ENCODE measurements around the gene ZNF224.
A peak's percentile ranks its signal among the peaks of the same experiment; 100 is the strongest.
"Not testable (repeated sequence)": the region's sequence is repeated elsewhere in the genome, so short reads cannot be mapped to it uniquely, and the experiment has no call there.

Gene ZNF224

GRCh38 chr19:44093931-44094765, at the start of gene ZNF224:
Gene ZNF224 (plus strand): TSS chr19:44094361. CDS start chr19:44097874, 3,513 bp downstream.
- DNase-seq (ENCODE audit: low read depth): peak; percentile 70

DNA sequence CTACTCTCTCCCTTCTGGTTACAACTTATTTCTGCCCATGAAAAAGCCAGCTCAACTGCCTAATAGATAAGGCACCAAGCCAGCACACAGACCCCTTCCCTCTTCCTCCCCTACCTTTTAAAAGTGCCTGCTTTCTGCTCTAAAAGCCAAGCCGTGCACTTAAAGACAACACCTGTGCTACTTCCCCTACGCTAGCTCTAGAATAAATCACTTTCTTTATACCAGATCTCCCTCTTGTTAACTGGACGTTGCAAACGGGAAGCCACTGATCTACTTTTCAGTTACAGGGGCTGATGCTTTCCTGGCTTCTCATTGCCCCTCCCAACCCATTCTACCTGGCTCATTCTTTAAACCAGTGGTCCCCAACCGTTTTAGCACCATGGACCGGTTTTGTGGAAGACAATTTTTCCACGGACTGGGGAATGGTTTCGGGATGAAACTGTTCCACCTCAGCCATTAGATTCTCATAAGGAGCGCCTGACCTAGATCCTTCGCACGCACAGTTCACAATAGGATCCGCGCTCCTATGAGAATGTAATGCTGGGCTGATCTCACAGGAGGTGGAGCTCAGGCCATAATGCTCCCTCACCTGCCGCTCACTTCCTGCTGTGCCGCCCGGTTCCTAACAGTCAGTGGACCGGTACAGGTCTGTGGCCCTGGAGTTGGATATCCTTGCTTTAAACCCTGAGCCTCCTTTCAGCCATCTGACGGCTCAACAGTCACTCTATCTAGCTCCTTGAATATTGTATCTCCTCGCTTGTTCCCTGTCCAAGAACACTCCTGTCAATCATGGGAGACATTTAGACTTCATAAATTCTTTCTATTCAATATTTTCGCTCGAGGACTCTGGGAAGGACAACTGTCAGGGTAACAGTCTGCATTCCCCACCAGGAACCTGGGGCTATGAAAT, 43.2 kb upstream of the ZNF224 start:
- no peak for DNase-seq (ENCODE audit: low read depth)

- DNase-seq (ENCODE audit: low read depth): peak; percentile 56
Measured at GRCh38 chr19:44051650-44052402, 42.3 kb upstream of the ZNF224 start, which contains the start of gene ZNF223. Gene ZNF223 (plus strand): TSS chr19:44052036. CDS start chr19:44055177, 3,141 bp downstream.

- DNase-seq (ENCODE audit: low read depth): no peak
Measured at GRCh38 chr19:44055870-44056269, 38.3 kb upstream of the ZNF224 start.

DNA sequence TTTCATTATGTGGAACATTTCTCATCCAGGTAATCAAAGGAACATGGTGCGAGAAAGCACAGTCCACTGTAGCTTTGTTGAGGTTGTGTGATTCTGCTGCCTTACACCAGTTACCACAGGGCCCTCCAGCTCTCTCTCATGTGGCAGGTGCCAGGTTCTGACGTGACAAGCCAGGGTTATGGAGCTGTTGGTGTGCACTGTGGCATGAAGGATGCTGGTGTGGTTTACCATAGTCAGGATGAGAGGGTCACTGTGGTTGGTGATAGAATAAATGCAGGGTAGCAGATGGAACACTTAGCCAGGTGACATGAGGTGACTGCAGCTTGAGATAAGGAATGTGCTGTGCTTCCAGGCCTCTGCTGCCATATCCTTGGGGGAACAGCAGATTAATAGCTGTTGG, 34.9 kb upstream of the ZNF224 start:
- DNase-seq (ENCODE audit: low read depth): no peak

DNA sequence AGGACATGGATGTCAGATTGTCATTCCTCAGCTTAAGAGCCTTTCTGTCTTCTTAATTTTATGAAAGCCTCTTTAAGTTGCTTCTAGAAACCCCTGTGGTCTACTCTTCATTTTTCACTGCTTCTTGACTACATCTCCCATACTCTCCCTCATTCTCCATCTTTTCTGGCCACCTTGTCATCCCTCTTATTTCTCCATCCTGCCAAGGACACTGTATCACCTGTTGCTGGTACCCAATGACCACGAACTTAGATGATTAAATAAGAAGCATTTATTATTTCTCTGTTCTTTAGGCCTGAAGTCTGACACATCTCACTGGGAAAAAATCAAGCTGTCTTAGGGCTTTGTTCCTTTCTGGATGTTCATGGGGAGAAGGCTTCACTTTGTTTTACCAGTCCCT, 33.1 kb upstream of the ZNF224 start:
- no peak for DNase-seq (ENCODE audit: low read depth)

DNA sequence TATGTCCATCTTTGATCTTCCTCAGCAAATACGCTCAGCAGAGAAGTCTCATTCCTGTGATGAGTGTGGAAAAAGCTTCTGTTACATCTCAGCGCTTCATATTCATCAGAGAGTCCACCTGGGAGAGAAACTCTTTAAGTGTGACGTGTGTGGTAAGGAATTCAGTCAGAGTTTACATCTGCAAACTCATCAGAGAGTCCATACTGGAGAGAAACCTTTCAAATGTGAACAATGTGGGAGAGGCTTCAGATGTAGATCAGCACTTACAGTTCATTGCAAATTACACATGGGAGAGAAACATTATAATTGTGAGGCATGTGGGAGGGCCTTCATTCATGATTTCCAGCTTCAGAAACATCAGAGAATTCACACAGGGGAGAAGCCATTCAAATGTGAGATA, 27.9 kb upstream of the ZNF224 start:
- DNase-seq (ENCODE audit: low read depth): no peak

GRCh38 chr19:44069415-44069814, 24.7 kb upstream of the ZNF224 start:
- DNase-seq (ENCODE audit: low read depth): no peak

DNA sequence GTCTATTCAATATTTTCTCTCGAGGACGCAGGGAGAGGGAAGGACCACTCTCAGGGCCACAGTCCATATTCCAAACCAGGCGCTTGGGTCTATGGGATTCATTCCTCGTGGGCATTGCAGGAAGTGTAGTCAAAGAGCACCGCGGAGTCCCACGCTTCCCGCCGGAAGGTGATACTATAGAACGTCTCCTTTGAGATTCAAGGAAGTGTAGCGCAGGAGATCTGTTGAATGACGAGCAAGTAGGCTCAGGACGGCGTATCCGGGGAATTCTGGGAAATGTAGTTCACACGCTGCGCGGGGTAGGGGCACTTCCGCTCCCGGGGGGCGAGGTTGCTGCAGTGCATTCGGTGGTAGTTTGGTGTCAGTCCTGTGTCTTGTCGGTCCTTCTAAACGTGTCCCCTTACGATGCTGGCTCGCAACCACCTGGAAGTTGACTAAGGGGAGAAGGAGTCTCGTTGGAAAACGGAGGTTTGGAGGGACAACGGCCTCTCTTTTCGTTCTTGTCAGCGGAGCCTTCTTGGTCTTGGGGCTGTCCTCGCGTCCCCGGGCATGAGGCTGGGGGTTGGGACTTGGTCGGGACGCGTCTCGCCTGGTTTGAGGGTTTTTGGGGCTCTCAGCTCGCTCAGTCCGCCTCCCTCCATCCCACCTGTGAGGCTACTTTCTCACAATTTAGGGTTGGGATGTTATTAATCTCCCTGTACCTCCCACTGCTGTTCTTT, 22.2 kb upstream of the ZNF224 start, which contains the start of gene ZNF284:
Gene ZNF284, plus strand, starts transcription at position 336 of the 719 bp plus-strand sequence. CDS start 4,231 bp downstream, outside the sequence.
- DNase-seq (ENCODE audit: low read depth): peak; percentile 72

GRCh38 chr19:44072543-44073401, 21.4 kb upstream of the ZNF224 start:
- DNase-seq (ENCODE audit: low read depth): no peak

DNA sequence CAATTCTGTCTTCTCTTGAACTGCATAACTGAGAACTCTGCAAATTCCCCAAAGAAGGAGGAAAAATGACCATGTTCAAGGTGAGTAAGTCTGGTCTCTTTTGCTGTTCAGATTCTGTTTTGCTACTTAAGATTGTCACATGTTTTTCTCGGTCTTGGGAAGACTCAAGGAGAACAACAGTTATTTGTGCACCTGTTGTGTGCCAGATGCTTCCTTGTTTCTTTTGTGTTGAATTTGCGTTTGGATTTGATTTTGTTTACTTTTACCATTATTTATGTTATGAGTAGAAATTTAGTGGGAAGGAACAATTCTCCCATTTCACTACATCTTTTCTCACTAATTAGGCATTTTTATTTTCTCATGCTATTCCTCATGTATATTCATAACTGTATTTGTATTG, 17.8 kb upstream of the ZNF224 start:
- DNase-seq (ENCODE audit: low read depth): no peak

GRCh38 chr19:44092108-44092507, 2.1 kb upstream of the ZNF224 start:
- no peak for DNase-seq (ENCODE audit: low read depth)

DNA sequence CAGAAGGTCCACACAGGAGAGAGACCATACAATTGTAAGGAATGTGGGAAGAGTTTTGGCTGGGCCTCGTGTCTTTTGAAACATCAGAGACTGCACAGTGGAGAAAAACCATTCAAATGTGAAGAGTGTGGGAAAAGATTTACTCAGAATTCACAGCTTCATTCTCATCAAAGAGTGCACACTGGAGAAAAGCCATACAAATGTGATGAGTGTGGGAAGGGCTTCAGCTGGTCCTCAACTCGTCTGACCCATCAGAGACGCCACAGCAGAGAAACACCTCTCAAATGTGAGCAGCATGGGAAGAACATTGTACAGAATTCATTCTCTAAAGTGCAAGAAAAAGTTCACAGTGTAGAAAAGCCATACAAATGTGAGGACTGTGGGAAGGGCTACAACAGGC, 13.6 kb downstream of the ZNF224 start:
- no peak for DNase-seq (ENCODE audit: low read depth)

- no peak for DNase-seq (ENCODE audit: low read depth)
Measured at GRCh38 chr19:44109458-44109857, 15.3 kb downstream of the ZNF224 start.

GRCh38 chr19:44111910-44112463, 17.8 kb downstream of the ZNF224 start:
- DNase-seq (ENCODE audit: low read depth): no peak

GRCh38 chr19:44112802-44113137, 18.6 kb downstream of the ZNF224 start:
- DNase-seq (ENCODE audit: low read depth): no peak

DNA sequence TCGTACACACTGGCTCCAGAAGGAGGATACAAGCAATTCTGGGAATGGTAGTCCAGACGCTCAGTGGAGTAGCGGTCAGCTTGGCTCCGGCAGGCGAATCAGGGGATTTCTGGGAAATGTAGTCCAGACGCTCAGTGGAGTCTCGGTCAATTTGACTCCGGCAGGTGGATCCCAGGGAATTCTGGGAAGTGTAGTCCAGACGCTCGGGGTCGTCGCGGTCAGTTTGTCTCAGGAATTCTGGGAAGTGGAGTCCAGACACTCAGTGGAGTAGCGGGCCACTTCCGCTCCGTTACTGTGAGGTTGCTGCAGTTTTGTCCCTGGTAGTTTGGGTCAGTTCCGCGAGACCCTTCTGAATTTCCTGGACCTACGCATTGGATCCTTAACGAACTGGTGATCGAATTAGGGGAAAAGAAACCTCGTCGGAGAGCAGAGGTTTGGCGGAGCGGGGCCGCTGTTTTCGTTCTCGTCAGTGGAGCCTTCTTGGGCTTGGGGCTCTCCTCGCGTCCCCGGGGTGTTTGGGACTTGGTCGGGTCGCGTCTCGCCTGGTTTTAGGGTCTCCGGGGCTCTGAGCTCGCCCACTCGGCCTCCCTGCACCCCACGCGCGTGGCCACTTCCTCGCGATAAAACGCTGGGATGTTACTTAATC, 19.1 kb downstream of the ZNF224 start, which contains the start of gene ZNF225:
Gene ZNF225, plus strand, starts transcription at position 262 of the 646 bp plus-strand sequence. CDS start 2,429 bp downstream, outside the sequence.
- DNase-seq (ENCODE audit: low read depth): peak; percentile 69

DNA sequence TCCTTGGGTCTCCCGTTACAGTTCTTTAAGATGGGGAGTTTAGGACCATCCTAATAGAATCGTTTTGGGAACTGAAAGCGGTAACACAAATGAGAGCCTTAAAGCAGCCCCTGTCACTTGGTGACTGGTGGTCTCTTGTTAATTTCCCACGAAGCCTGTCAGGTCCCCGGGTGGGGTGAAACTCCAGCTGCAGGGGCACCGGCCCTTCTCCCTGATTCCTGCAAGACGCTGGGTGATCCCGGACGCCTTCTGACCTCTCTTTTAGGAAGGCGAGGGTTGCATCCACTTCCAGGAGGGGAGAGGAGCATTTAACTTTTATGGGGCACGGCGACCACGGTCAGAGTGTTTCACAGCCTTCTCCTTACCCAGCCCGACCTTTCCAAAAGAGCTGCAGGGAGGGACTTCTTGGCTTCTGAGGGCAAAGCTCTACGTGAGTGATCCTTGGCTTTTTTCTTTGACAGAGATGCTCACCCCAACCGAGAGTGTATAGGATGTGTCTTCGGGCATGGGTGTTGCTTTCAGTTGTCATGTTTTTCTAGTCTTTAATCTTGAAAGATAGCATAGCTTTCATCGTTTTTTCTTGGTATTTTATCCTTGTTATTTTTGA, 19.7 kb downstream of the ZNF224 start:
- no peak for DNase-seq (ENCODE audit: low read depth)

DNA sequence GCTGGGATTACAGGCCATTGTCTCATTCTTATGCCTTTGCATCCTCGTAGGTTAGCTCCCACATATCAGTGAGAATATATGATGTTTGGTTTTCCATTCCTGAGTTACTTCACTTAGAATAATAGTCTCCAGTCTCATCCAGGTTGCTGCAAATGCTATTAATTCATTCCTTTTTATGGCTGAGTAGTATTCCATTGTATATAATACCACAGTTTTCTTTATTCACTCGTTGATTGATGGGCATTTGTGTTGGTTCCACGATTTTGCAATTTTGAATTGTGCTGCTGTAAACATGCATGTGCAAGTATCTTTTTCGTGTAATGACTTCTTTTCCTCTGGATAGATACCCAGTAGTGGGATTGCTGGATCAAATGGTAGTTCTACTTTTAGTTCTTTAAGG, 27.0 kb downstream of the ZNF224 start:
- DNase-seq (ENCODE audit: low read depth): not testable (repeated sequence)
